HepG2 (cell line): Measurements from ENCODE around the gene PHACTR1. TPM values are rescaled to one million over a fixed set of nuclear protein-coding genes. Genes with fewer than 3 reads are reported as not detected.

ENCODE experiments used
- ATAC-seq: fragments of 200-7000 bp; cut with Tn5 transposase; 3 replicates; pipeline ENCODE4 v1.9.1; 2020; ENCODE audit warnings: mild to moderate bottlenecking, moderate library complexity
- BruUV-seq: library from RNA; stranded (reverse); fragments of 400-500 nt; replicated peaks from 2 replicates; lab custom pipeline; 2021; lab: Mats Ljungman, UMichigan
- CTCF ChIA-PET: fragments of 300-600 bp; formaldehyde crosslinking; extraction: SDS; loops from one replicate; lab custom pipeline; 2021; ENCODE audit warnings: low total read pairs, inconsistent platforms, low intra/inter-chr PET ratio; lab: Yijun Ruan, JAX
- POLR2A ChIA-PET: fragments of 350-600 bp; sonication (Branson Sonifier 250); formaldehyde crosslinking; loops from one replicate; lab custom pipeline; 2020; ENCODE audit warnings: antibody characterized with exemption, inconsistent platforms; lab: Yijun Ruan, JAX
- DNase-seq: peaks from one replicate; pipeline ENCODE4 v3.0.0-alpha.2; 2015; ENCODE audit warnings: low spot score
- FAIRE-seq: peaks from 3 replicates; lab custom pipeline; 2011; peaks lifted over from hg19 to GRCh38; lab: Jason Lieb, UNC
- H2AFZ ChIP-seq: one replicate; pipeline ENCODE4 v1.6.1; 2011; ENCODE audit warnings: low read length, inconsistent platforms
- H3K27ac ChIP-seq: fragments of 300-600 bp; 3 replicates; pipeline ENCODE4 v1.8.0; 2011; ENCODE audit warnings: mixed run types, mild to moderate bottlenecking, mixed read lengths, low read length, inconsistent platforms; ENCODE audit not compliant: insufficient read depth; ENCODE audit errors: extremely low read length
- H3K27me3 ChIP-seq, 2 experiments: fragments of 200-600 bp in 1 of 2; 2 replicates in 1 of 2; 3 replicates in 1 of 2; pipeline versions ENCODE4 v1.6.0 to v1.8.0; 2011; ENCODE audit warnings: low read length in 2 of 2, mild to moderate bottlenecking in 2 of 2, moderate library complexity in 2 of 2, inconsistent platforms in 1 of 2; ENCODE audit not compliant: insufficient read depth in 2 of 2, control insufficient read depth in 1 of 2
- H3K36me3 ChIP-seq, 2 experiments: fragments of 200-600 bp in 1 of 2; replicated peaks in 1 of 2; 2 replicates in 1 of 2; 3 replicates in 1 of 2; pipeline versions ENCODE4 v1.5.1 to v1.8.0; 2011; ENCODE audit warnings: low read length in 2 of 2, inconsistent platforms in 1 of 2; ENCODE audit not compliant: insufficient read depth in 2 of 2, control insufficient read depth in 1 of 2
- H3K4me1 ChIP-seq: 2 replicates; pipeline ENCODE4 v1.5.1; 2012; ENCODE audit warnings: low read length, inconsistent platforms; ENCODE audit not compliant: insufficient read depth
- H3K4me2 ChIP-seq: 2 replicates; pipeline ENCODE4 v1.6.0; 2011; ENCODE audit warnings: low read depth, low read length, inconsistent platforms
- H3K4me3 ChIP-seq, 3 experiments: fragments of 200-600 bp in 1 of 3; sonication (generic), shearing (Covaris generic) in 1 of 3; replicated peaks in 1 of 3; 2 replicates each; pipeline ENCODE4 v1.5.1; 2011 to 2016; ENCODE audit warnings: low read length in 3 of 3, inconsistent platforms in 2 of 3, low read depth in 2 of 3, mild to moderate bottlenecking in 2 of 3, control low read depth in 1 of 3, mixed read lengths in 1 of 3; ENCODE audit not compliant: insufficient read depth in 1 of 3
- H3K79me2 ChIP-seq: one replicate; pipeline ENCODE4 v1.6.1; 2011; ENCODE audit warnings: low read length, inconsistent platforms; ENCODE audit not compliant: insufficient read depth
- H3K9ac ChIP-seq: 2 replicates; pipeline ENCODE4 v1.6.0; 2011; ENCODE audit warnings: mild to moderate bottlenecking, low read depth, low read length, inconsistent platforms; ENCODE audit not compliant: insufficient read depth
- H3K9me3 ChIP-seq: 2 replicates; pipeline ENCODE4 v1.5.1; 2012; ENCODE audit warnings: mild to moderate bottlenecking, low read length
- H4K20me1 ChIP-seq: 2 replicates; pipeline ENCODE4 v1.6.0; 2011; ENCODE audit warnings: inconsistent platforms, mild to moderate bottlenecking, low read length, moderate library complexity; ENCODE audit not compliant: insufficient read depth
- GPN1 ChIP-seq: sonication (generic); formaldehyde crosslinking; IDR thresholded peaks from 2 replicates; pipeline ENCODE4 v1.5.1; 2020; ENCODE audit warnings: missing genetic modification reagents, borderline replicate concordance
- IRF2 ChIP-seq: IDR thresholded peaks from 2 replicates; pipeline ENCODE4 v1.6.1; 2018; ENCODE audit warnings: missing genetic modification reagents, missing compliant biosample characterization
- KMT2A ChIP-seq: sonication (generic); formaldehyde crosslinking; IDR thresholded peaks from 2 replicates; pipeline ENCODE4 v1.4.0; 2020; ENCODE audit warnings: missing genetic modification reagents
- MXD4 ChIP-seq: IDR thresholded peaks from 2 replicates; pipeline ENCODE4 v1.6.1; 2016; ENCODE audit warnings: mild to moderate bottlenecking, missing biosample characterization, missing genetic modification reagents
- NFKBIZ ChIP-seq: IDR thresholded peaks from 2 replicates; pipeline ENCODE4 v1.6.1; 2018; ENCODE audit warnings: missing genetic modification reagents, missing compliant biosample characterization
- RBAK ChIP-seq: sonication (generic); formaldehyde crosslinking; IDR thresholded peaks from 2 replicates; pipeline ENCODE4 v1.5.1; 2020; ENCODE audit warnings: mild to moderate bottlenecking, missing genetic modification reagents
- RNF2 ChIP-seq: fragments of 450-650 bp; conservative IDR thresholded peaks from 2 replicates; pipeline ENCODE4 v1.6.1; 2016; ENCODE audit warnings: low read depth
- SYNCRIP ChIP-seq: fragments of 200-400 bp; formaldehyde crosslinking; IDR thresholded peaks from 2 replicates; pipeline ENCODE4 v1.6.1; 2018; ENCODE audit warnings: mild to moderate bottlenecking, low read depth, low read length; ENCODE audit not compliant: insufficient read depth
- TCF7L2 ChIP-seq: IDR thresholded peaks from 2 replicates; pipeline ENCODE4 v1.6.1; 2011; ENCODE audit warnings: mild to moderate bottlenecking, low read depth, low read length, moderate library complexity
- ZFP36L2 ChIP-seq: sonication (generic); formaldehyde crosslinking; IDR thresholded peaks from 2 replicates; pipeline ENCODE4 v1.4.0; 2020; ENCODE audit warnings: missing genetic modification reagents
- ZNF543 ChIP-seq: sonication (generic); formaldehyde crosslinking; IDR thresholded peaks from 2 replicates; pipeline ENCODE4 v1.4.0; 2020; ENCODE audit warnings: mild to moderate bottlenecking, missing genetic modification reagents
- in situ Hi-C: cut with HindIII; loops from 2 replicates; pipeline ENCODE4 v1.10.0; 2017; ENCODE audit warnings: low pct_unique_long_range_greater_than_20kb; ENCODE audit not compliant: extremely low pct_ligation_motif_present
- intact Hi-C: fragments of 100-400 bp; cut with micrococcal nuclease; formaldehyde crosslinking; loops from one replicate; pipeline ENCODE4 v1.10.0; 2022; ENCODE audit not compliant: unreplicated experiment
- polyA plus RNA-seq, 8 experiments: library from polyadenylated mRNA; depleted of rRNA in 3 of 8; stranded (reverse) in 7 of 8; unstranded in 1 of 8; fragments of >200 nt; fragmentation: Illumina TruSeq in 4 of 8; extraction: Trizol in 4 of 8; gene quantifications; 2 replicates each; pipeline versions ENCODE4 v1.2.1 to v1.2.3, GENCODE V29; 2011 to 2016; ENCODE audit warnings: low read depth in 4 of 8, missing spikeins in 1 of 8, mixed read lengths in 1 of 8; ENCODE audit not compliant: insufficient read depth in 1 of 8
- total RNA-seq, 5 experiments: library from RNA; depleted of rRNA; stranded (reverse); fragments of >200 nt; fragmentation: Illumina TruSeq; extraction: Trizol; gene quantifications; 2 replicates each; pipeline ENCODE4 v1.2.3, GENCODE V29; 2016; ENCODE audit warnings: low read depth in 1 of 5
- TF ChIP-seq, protein P1 (sequence below): IDR thresholded peaks from 2 replicates; pipeline ENCODE4 v1.6.1; 2016; ENCODE audit warnings: missing compliant biosample characterization, missing genetic modification reagents, borderline replicate concordance
- TF ChIP-seq, protein P2 (sequence below): IDR thresholded peaks from 2 replicates; pipeline ENCODE4 v1.6.1; 2018; ENCODE audit warnings: missing genetic modification reagents
- TF ChIP-seq, protein P3 (sequence below): sonication (generic); formaldehyde crosslinking; IDR thresholded peaks from 2 replicates; pipeline ENCODE4 v1.4.0; 2020; ENCODE audit warnings: missing genetic modification reagents
- TF ChIP-seq, protein P4 (sequence below): sonication (generic); formaldehyde crosslinking; IDR thresholded peaks from 2 replicates; pipeline ENCODE4 v1.4.0; 2020; ENCODE audit warnings: missing genetic modification reagents, borderline replicate concordance
- TF ChIP-seq, protein P5 (sequence below): sonication (generic); formaldehyde crosslinking; IDR thresholded peaks from 2 replicates; pipeline ENCODE4 v1.4.0; 2020; ENCODE audit warnings: missing genetic modification reagents

Gene PHACTR1
- total and polyA plus RNA-seq, 2 of the 13 experiments (the other 11 are each of a cell fraction or from before 2014, with no cell fraction given) = 0.09 TPM; not detected in 1

DNA sequence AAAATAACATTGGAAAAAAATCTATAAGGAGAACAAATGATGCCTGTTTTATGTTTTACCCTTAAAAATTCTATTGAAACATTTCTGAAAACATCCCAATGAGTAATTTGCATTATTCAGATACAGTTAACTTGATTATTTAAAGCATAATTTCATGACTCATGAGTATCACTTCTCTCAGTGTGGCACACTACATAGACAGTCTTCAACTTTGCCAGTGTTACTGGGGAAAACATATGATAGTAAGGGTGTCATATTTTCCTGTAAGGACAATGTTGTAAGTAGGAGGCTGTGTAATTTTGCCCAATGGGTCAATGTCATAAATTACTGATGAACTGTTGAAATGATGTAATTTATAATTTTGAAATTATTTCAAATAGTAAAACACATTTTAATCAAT lies 125.5 kb downstream of the PHACTR1 start:
- POLR2A ChIA-PET = no interaction called here
- H3K9ac ChIP-seq = no peak overlapping the region
- no peaks in the 10 kb centered on the region for H3K79me2 ChIP-seq
- no peak overlapping the region for H3K4me2 ChIP-seq
- no peak overlapping the region for H2AFZ ChIP-seq
- in situ Hi-C loops = no loop called here
- no peaks in the 10 kb centered on the region for H3K36me3 ChIP-seq
- H3K27me3 ChIP-seq = no peaks in the 10 kb centered on the region
- peaks cover 10% of the 10 kb centered on the region for H3K9me3 ChIP-seq
- intact Hi-C loops = no loop called here
- H3K4me1 ChIP-seq = no peaks in the 10 kb centered on the region
- CTCF ChIA-PET = no interaction called here
- no peaks in the 10 kb centered on the region for H4K20me1 ChIP-seq
- DNase-seq (no peak), FAIRE-seq (no peak), ATAC-seq (no peak)
- BruUV-seq = no TSS peak
- no peak overlapping the region for H3K4me3 ChIP-seq
- H3K27ac ChIP-seq = no peak overlapping the region
- TF ChIP-seq, protein P1, sequence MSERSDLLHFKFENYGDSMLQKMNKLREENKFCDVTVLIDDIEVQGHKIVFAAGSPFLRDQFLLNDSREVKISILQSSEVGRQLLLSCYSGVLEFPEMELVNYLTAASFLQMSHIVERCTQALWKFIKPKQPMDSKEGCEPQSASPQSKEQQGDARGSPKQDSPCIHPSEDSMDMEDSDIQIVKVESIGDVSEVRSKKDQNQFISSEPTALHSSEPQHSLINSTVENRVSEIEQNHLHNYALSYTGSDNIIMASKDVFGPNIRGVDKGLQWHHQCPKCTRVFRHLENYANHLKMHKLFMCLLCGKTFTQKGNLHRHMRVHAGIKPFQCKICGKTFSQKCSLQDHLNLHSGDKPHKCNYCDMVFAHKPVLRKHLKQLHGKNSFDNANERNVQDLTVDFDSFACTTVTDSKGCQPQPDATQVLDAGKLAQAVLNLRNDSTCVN (CRISPR knock-in tag) = no peak
- no peak for TF ChIP-seq ZNF543 (CRISPR knock-in tag)
- no peak for TF ChIP-seq IRF2 (CRISPR knock-in tag)
- TF ChIP-seq TCF7L2 = no peak
- no peak for TF ChIP-seq NFKBIZ (CRISPR knock-in tag)
- TF ChIP-seq, protein P2, sequence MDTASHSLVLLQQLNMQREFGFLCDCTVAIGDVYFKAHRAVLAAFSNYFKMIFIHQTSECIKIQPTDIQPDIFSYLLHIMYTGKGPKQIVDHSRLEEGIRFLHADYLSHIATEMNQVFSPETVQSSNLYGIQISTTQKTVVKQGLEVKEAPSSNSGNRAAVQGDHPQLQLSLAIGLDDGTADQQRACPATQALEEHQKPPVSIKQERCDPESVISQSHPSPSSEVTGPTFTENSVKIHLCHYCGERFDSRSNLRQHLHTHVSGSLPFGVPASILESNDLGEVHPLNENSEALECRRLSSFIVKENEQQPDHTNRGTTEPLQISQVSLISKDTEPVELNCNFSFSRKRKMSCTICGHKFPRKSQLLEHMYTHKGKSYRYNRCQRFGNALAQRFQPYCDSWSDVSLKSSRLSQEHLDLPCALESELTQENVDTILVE (CRISPR knock-in tag) = no peak
- TF ChIP-seq GPN1 (CRISPR knock-in tag) = no peak
- TF ChIP-seq, protein P3, sequence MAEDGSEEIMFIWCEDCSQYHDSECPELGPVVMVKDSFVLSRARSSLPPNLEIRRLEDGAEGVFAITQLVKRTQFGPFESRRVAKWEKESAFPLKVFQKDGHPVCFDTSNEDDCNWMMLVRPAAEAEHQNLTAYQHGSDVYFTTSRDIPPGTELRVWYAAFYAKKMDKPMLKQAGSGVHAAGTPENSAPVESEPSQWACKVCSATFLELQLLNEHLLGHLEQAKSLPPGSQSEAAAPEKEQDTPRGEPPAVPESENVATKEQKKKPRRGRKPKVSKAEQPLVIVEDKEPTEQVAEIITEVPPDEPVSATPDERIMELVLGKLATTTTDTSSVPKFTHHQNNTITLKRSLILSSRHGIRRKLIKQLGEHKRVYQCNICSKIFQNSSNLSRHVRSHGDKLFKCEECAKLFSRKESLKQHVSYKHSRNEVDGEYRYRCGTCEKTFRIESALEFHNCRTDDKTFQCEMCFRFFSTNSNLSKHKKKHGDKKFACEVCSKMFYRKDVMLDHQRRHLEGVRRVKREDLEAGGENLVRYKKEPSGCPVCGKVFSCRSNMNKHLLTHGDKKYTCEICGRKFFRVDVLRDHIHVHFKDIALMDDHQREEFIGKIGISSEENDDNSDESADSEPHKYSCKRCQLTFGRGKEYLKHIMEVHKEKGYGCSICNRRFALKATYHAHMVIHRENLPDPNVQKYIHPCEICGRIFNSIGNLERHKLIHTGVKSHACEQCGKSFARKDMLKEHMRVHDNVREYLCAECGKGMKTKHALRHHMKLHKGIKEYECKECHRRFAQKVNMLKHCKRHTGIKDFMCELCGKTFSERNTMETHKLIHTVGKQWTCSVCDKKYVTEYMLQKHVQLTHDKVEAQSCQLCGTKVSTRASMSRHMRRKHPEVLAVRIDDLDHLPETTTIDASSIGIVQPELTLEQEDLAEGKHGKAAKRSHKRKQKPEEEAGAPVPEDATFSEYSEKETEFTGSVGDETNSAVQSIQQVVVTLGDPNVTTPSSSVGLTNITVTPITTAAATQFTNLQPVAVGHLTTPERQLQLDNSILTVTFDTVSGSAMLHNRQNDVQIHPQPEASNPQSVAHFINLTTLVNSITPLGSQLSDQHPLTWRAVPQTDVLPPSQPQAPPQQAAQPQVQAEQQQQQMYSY (CRISPR knock-in tag) = no peak
- TF ChIP-seq, protein P4, sequence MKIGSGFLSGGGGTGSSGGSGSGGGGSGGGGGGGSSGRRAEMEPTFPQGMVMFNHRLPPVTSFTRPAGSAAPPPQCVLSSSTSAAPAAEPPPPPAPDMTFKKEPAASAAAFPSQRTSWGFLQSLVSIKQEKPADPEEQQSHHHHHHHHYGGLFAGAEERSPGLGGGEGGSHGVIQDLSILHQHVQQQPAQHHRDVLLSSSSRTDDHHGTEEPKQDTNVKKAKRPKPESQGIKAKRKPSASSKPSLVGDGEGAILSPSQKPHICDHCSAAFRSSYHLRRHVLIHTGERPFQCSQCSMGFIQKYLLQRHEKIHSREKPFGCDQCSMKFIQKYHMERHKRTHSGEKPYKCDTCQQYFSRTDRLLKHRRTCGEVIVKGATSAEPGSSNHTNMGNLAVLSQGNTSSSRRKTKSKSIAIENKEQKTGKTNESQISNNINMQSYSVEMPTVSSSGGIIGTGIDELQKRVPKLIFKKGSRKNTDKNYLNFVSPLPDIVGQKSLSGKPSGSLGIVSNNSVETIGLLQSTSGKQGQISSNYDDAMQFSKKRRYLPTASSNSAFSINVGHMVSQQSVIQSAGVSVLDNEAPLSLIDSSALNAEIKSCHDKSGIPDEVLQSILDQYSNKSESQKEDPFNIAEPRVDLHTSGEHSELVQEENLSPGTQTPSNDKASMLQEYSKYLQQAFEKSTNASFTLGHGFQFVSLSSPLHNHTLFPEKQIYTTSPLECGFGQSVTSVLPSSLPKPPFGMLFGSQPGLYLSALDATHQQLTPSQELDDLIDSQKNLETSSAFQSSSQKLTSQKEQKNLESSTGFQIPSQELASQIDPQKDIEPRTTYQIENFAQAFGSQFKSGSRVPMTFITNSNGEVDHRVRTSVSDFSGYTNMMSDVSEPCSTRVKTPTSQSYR (CRISPR knock-in tag) = no peak
- TF ChIP-seq, protein P5, sequence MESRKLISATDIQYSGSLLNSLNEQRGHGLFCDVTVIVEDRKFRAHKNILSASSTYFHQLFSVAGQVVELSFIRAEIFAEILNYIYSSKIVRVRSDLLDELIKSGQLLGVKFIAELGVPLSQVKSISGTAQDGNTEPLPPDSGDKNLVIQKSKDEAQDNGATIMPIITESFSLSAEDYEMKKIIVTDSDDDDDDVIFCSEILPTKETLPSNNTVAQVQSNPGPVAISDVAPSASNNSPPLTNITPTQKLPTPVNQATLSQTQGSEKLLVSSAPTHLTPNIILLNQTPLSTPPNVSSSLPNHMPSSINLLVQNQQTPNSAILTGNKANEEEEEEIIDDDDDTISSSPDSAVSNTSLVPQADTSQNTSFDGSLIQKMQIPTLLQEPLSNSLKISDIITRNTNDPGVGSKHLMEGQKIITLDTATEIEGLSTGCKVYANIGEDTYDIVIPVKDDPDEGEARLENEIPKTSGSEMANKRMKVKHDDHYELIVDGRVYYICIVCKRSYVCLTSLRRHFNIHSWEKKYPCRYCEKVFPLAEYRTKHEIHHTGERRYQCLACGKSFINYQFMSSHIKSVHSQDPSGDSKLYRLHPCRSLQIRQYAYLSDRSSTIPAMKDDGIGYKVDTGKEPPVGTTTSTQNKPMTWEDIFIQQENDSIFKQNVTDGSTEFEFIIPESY (CRISPR knock-in tag) = no peak
- TF ChIP-seq SYNCRIP = no peak
- TF ChIP-seq MXD4 (CRISPR knock-in tag) = no peak
- no peak for TF ChIP-seq ZFP36L2 (CRISPR knock-in tag)
- TF ChIP-seq RNF2 = no peak
- TF ChIP-seq KMT2A (CRISPR knock-in tag) = no peak
- TF ChIP-seq RBAK = no peak
